HCT116 (cell line): ENCODE results near the gene RGS10. TPM values are rescaled to one million over a fixed set of nuclear protein-coding genes. Genes with fewer than 3 reads are reported as not detected.

Source experiments
- ATAC-seq: fragments of 200-7000 bp; cut with Tn5 transposase; 2 replicates; pipeline ENCODE4 v1.9.1; 2020; ENCODE audit warnings: mild to moderate bottlenecking, moderate library complexity
- BruUV-seq: library from RNA; stranded (reverse); fragments of 400-500 nt; replicated peaks from 2 replicates; lab custom pipeline; 2021; lab: Mats Ljungman, UMichigan
- CTCF ChIA-PET: fragments of 300-600 bp; sonication (Branson Sonifier 250); formaldehyde crosslinking; loops from one replicate; lab custom pipeline; 2021; ENCODE audit warnings: antibody characterized with exemption; lab: Charles Lee
- POLR2A ChIA-PET: fragments of 300-600, 350-600 bp; sonication (Branson Sonifier 250); formaldehyde crosslinking; loops from one replicate; lab custom pipeline; 2021; ENCODE audit warnings: antibody characterized with exemption; lab: Charles Lee
- RAD21 ChIA-PET, 2 experiments: fragments of 300-600 bp; sonication (Branson Sonifier 250); formaldehyde crosslinking; loops; one replicate each; lab custom pipeline; 2023; ENCODE audit warnings: low total read pairs in 2 of 2; ENCODE audit not compliant: uncharacterized antibody in 2 of 2, unreplicated experiment in 2 of 2, low non-redundant PET in 1 of 2; lab: Charles Lee
- DNase-seq: peaks from one replicate; pipeline ENCODE4 v3.0.0-alpha.2; 2010; ENCODE audit warnings: low read depth, low spot score
- H2AFZ ChIP-seq: fragments of 200-600 bp; shearing (Covaris generic), sonication (generic); 2 replicates; pipeline ENCODE4 v1.6.1; 2017; ENCODE audit warnings: low read depth, mixed run types, mixed read lengths, antibody characterized with exemption, low read length; ENCODE audit not compliant: poor library complexity, severe bottlenecking
- H3K27ac ChIP-seq: 2 replicates; pipeline ENCODE4 v1.5.1; 2012; ENCODE audit warnings: low read depth, low read length
- H3K27me3 ChIP-seq: fragments of 200-600 bp; sonication (generic); 2 replicates; pipeline ENCODE4 v1.6.1; 2016; ENCODE audit warnings: mixed run types, low read length, mixed read lengths; ENCODE audit not compliant: insufficient read depth
- H3K36me3 ChIP-seq, 2 experiments: fragments of 200-500 bp in 1 of 2; fragments of 200-600 bp in 1 of 2; sonication (Bioruptor generic) in 1 of 2; sonication (generic) in 1 of 2; 2 replicates each; pipeline versions ENCODE4 v1.5.1 to v1.6.1; 2014 to 2016; ENCODE audit warnings: low read length in 2 of 2, inconsistent platforms in 1 of 2, mixed read lengths in 1 of 2, mixed run types in 1 of 2; ENCODE audit not compliant: insufficient read depth in 2 of 2, control insufficient read depth in 1 of 2
- H3K4me1 ChIP-seq, 2 experiments: fragments of 200-600 bp in 1 of 2; sonication (generic) in 1 of 2; 2 replicates each; pipeline versions ENCODE4 v1.5.1 to v1.6.1; 2012 to 2017; ENCODE audit warnings: low read length in 2 of 2, inconsistent platforms in 1 of 2, mild to moderate bottlenecking in 1 of 2, mixed read lengths in 1 of 2, mixed run types in 1 of 2, moderate library complexity in 1 of 2; ENCODE audit not compliant: insufficient read depth in 2 of 2, control insufficient read depth in 1 of 2
- H3K4me2 ChIP-seq: fragments of 200-600 bp; sonication (generic); 2 replicates; pipeline ENCODE4 v1.6.1; 2017; ENCODE audit warnings: mixed run types, low read length, mixed read lengths
- H3K4me3 ChIP-seq, 2 experiments: fragments of 200-600 bp in 1 of 2; sonication (generic) in 1 of 2; replicated peaks in 1 of 2; 2 replicates each; pipeline ENCODE4 v1.5.1; 2011 to 2016; ENCODE audit warnings: low read length in 2 of 2, control low read depth in 1 of 2, low read depth in 1 of 2, mild to moderate bottlenecking in 1 of 2, mixed read lengths in 1 of 2, mixed run types in 1 of 2
- H3K79me2 ChIP-seq: fragments of 200-600 bp; sonication (generic); 2 replicates; pipeline ENCODE4 v1.6.1; 2017; ENCODE audit warnings: mild to moderate bottlenecking, mixed run types, low read length, moderate library complexity, mixed read lengths; ENCODE audit not compliant: insufficient read depth
- H3K9ac ChIP-seq: fragments of 200-600 bp; sonication (generic); 2 replicates; pipeline ENCODE4 v1.6.1; 2016; ENCODE audit warnings: low read length, mixed read lengths
- H3K9me2 ChIP-seq: fragments of 200-600 bp; sonication (generic), shearing (Covaris generic); 2 replicates; pipeline ENCODE4 v1.6.1; 2017; ENCODE audit warnings: mixed run types, mild to moderate bottlenecking, moderate library complexity; ENCODE audit not compliant: insufficient read depth
- H3K9me3 ChIP-seq, 2 experiments: fragments of 200-500 bp in 1 of 2; fragments of 200-600 bp in 1 of 2; sonication (Bioruptor generic) in 1 of 2; sonication (generic) in 1 of 2; 2 replicates each; pipeline ENCODE4 v1.6.1; 2014 to 2017; ENCODE audit warnings: low read length in 2 of 2, mixed read lengths in 2 of 2, inconsistent platforms in 1 of 2, low read depth in 1 of 2, mild to moderate bottlenecking in 1 of 2, mixed run types in 1 of 2, moderate library complexity in 1 of 2; ENCODE audit not compliant: control insufficient read depth in 1 of 2, insufficient read depth in 1 of 2
- H4K20me1 ChIP-seq: fragments of 200-600 bp; sonication (generic), shearing (Covaris generic); 2 replicates; pipeline ENCODE4 v1.6.1; 2017; ENCODE audit warnings: mixed run types, mild to moderate bottlenecking, moderate library complexity; ENCODE audit not compliant: insufficient read depth
- ATF3 ChIP-seq: IDR thresholded peaks from 2 replicates; pipeline ENCODE4 v1.6.1; 2012
- CBX3 ChIP-seq: IDR thresholded peaks from 2 replicates; pipeline ENCODE4 v1.6.1; 2012; ENCODE audit warnings: low read depth
- CEBPB ChIP-seq: IDR thresholded peaks from 2 replicates; pipeline ENCODE4 v1.6.1; 2012; ENCODE audit warnings: low read depth
- CTCF ChIP-seq, 3 experiments: fragments of 200-600 bp in 1 of 3; sonication (generic) in 1 of 3; IDR thresholded peaks in 2 of 3; conservative IDR thresholded peaks in 1 of 3; 2 replicates each; pipeline ENCODE4 v1.5.1; 2012 to 2017; ENCODE audit warnings: low read depth in 2 of 3, low read length in 2 of 3, antibody characterized with exemption in 1 of 3, borderline replicate concordance in 1 of 3, control low read depth in 1 of 3, mild to moderate bottlenecking in 1 of 3, mixed read lengths in 1 of 3, mixed run types in 1 of 3, moderate library complexity in 1 of 3; ENCODE audit not compliant: insufficient read depth in 1 of 3
- EGR1 ChIP-seq: IDR thresholded peaks from 2 replicates; pipeline ENCODE4 v1.6.1; 2012; ENCODE audit warnings: low read depth
- EZH2 ChIP-seq: fragments of 200-600 bp; sonication (generic); IDR thresholded peaks from 2 replicates; pipeline ENCODE4 v1.6.1; 2017; ENCODE audit warnings: antibody characterized with exemption, mixed run types
- EZH2phosphoT487 ChIP-seq: fragments of 200-600 bp; IDR thresholded peaks from 2 replicates; pipeline ENCODE4 v1.6.1; 2018; ENCODE audit warnings: antibody characterized with exemption, borderline replicate concordance
- JUND ChIP-seq: IDR thresholded peaks from 2 replicates; pipeline ENCODE4 v1.6.1; 2012
- MAX ChIP-seq: IDR thresholded peaks from 2 replicates; pipeline ENCODE4 v1.6.1; 2012
- POLR2A ChIP-seq: IDR thresholded peaks from 2 replicates; pipeline ENCODE4 v1.7.0; 2011; ENCODE audit warnings: borderline replicate concordance; ENCODE audit not compliant: insufficient read depth, insufficient read length; ENCODE audit errors: extremely low read depth
- POLR2AphosphoS5 ChIP-seq: IDR thresholded peaks from 2 replicates; pipeline ENCODE4 v1.6.1; 2011; ENCODE audit warnings: mild to moderate bottlenecking, low read depth, low read length, moderate library complexity
- REST ChIP-seq: IDR thresholded peaks from 2 replicates; pipeline ENCODE4 v1.6.1; 2012; ENCODE audit warnings: low read depth
- SIN3A ChIP-seq: IDR thresholded peaks from 2 replicates; pipeline ENCODE4 v1.6.1; 2012; ENCODE audit warnings: low read depth
- SP1 ChIP-seq: IDR thresholded peaks from 2 replicates; pipeline ENCODE4 v1.6.1; 2012; ENCODE audit warnings: low read depth
- SRF ChIP-seq: IDR thresholded peaks from 2 replicates; pipeline ENCODE4 v1.6.1; 2012; ENCODE audit warnings: low read depth
- YY1 ChIP-seq: IDR thresholded peaks from 2 replicates; pipeline ENCODE4 v1.6.1; 2011; ENCODE audit warnings: low read length, low read depth, moderate library complexity, mild to moderate bottlenecking; ENCODE audit not compliant: insufficient replicate concordance; ENCODE audit errors: extremely low read depth
- ZBTB33 ChIP-seq: IDR thresholded peaks from 2 replicates; pipeline ENCODE4 v1.6.1; 2011; ENCODE audit warnings: mild to moderate bottlenecking, low read length, moderate library complexity; ENCODE audit not compliant: insufficient replicate concordance; ENCODE audit errors: extremely low read depth
- ZFX ChIP-seq: fragments of 450-650 bp; IDR thresholded peaks from 2 replicates; pipeline ENCODE4 v1.6.1; 2017
- intact Hi-C: fragments of 100-400 bp; cut with micrococcal nuclease; formaldehyde crosslinking; loops from 2 replicates; pipeline ENCODE4 v1.10.0; 2022
- total RNA-seq: library from RNA; stranded (reverse); gene quantifications from one replicate; pipeline ENCODE4 v1.2.1, GENCODE V29; 2021; ENCODE audit not compliant: unreplicated experiment

Gene RGS10
- total RNA-seq, 1 experiment from 2014 or later = 96.7 TPM

GRCh38 chr10:119540038-119540437 lies 2.5 kb downstream of the RGS10 start:
- peaks cover 13 to 40% of the 10 kb centered on the region in 2 experiments for H3K4me1 ChIP-seq
- no peaks in the 10 kb centered on the region for H4K20me1 ChIP-seq
- no peak overlapping the region for H3K4me3 ChIP-seq
- DNase-seq (no peak), ATAC-seq (no peak)
- no TSS peak for BruUV-seq
- peaks cover 0 to 2% of the 10 kb centered on the region in 2 experiments; a peak in 1 of 4 replicates for H3K36me3 ChIP-seq
- ChIA-PET CTCF (no interaction called here), RAD21 (no interaction called here), POLR2A (no interaction called here)
- no peak overlapping the region for H3K9ac ChIP-seq
- no peak overlapping the region for H3K27ac ChIP-seq
- no peaks in the 10 kb centered on the region for H3K9me3 ChIP-seq
- no peak overlapping the region for H2AFZ ChIP-seq
- no peaks in the 10 kb centered on the region for H3K27me3 ChIP-seq
- TF ChIP-seq MAX (no peak), SIN3A (no peak), ATF3 (no peak), EGR1 (no peak), POLR2A (no peak), SP1 (no peak), REST (no peak), CBX3 (no peak), POLR2AphosphoS5 (no peak), CEBPB (no peak), SRF (no peak), CTCF (IDR thresholded peaks at IDR 0.05 in 2 of 3, conservative IDR thresholded peaks at IDR 0.05 in 1 of 3; ENCODE audit: borderline replicate concordance in 1 of 3, insufficient read depth in 1 of 3, low read depth in 2 of 3, low read length in 2 of 3) (no peak), JUND (no peak), YY1 (no peak), EZH2phosphoT487 (no peak), ZFX (no peak), ZBTB33 (no peak), EZH2 (no peak)
- peaks cover 73% of the 10 kb centered on the region for H3K79me2 ChIP-seq
- intact Hi-C loops = no loop called here
- no peak overlapping the region for H3K4me2 ChIP-seq
- no peaks in the 10 kb centered on the region for H3K9me2 ChIP-seq
